KMS-11 (cell line): ENCODE results near the gene YDJC.
A peak's percentile ranks its signal among the peaks of the same experiment; 100 is the strongest.

Experiments
- H2AFZ ChIP-seq: fragments of 200-600 bp; sonication (generic); 2 replicates; pipeline ENCODE4 v1.6.1; 2016; ENCODE audit warnings: antibody characterized with exemption, mixed run types, low read depth
- H3K27ac ChIP-seq: fragments of 200-600 bp; sonication (generic); 2 replicates; pipeline ENCODE4 v1.6.1; 2016; ENCODE audit warnings: mild to moderate bottlenecking, mixed run types
- H3K27me3 ChIP-seq: fragments of 200-600 bp; sonication (generic); 2 replicates; pipeline ENCODE4 v1.6.1; 2017; ENCODE audit warnings: mild to moderate bottlenecking, low read depth, mixed run types, moderate library complexity; ENCODE audit not compliant: insufficient read depth
- H3K36me3 ChIP-seq: fragments of 200-600 bp; sonication (generic); 2 replicates; pipeline ENCODE4 v1.6.1; 2017; ENCODE audit warnings: mild to moderate bottlenecking, mixed run types; ENCODE audit not compliant: insufficient read depth
- H3K4me1 ChIP-seq: fragments of 200-600 bp; sonication (generic); 2 replicates; pipeline ENCODE4 v1.6.1; 2016; ENCODE audit warnings: mild to moderate bottlenecking, low read depth, mixed run types; ENCODE audit not compliant: poor library complexity, severe bottlenecking
- H3K4me2 ChIP-seq: fragments of 200-600 bp; sonication (generic); 2 replicates; pipeline ENCODE4 v1.7.0; 2016; ENCODE audit warnings: mild to moderate bottlenecking, mixed run types
- H3K4me3 ChIP-seq: fragments of 200-600 bp; sonication (generic); IDR thresholded peaks from 2 replicates; pipeline ENCODE4 v1.6.1; 2017; ENCODE audit warnings: low read depth, low read length, mixed read lengths; ENCODE audit not compliant: insufficient read depth
- H3K79me2 ChIP-seq: fragments of 200-600 bp; sonication (generic); 2 replicates; pipeline ENCODE4 v1.6.1; 2016; ENCODE audit warnings: low read depth, mixed run types; ENCODE audit not compliant: insufficient read depth
- H3K9ac ChIP-seq: fragments of 200-600 bp; sonication (generic); 2 replicates; pipeline ENCODE4 v1.6.1; 2016; ENCODE audit warnings: mild to moderate bottlenecking, mixed run types
- H4K20me1 ChIP-seq: fragments of 200-600 bp; sonication (generic); 2 replicates; pipeline ENCODE4 v1.6.1; 2016; ENCODE audit warnings: mild to moderate bottlenecking, mixed run types; ENCODE audit not compliant: insufficient read depth
- CTCF ChIP-seq: fragments of 200-600 bp; sonication (generic); conservative IDR thresholded peaks from 2 replicates; pipeline ENCODE4 v1.6.1; 2017; ENCODE audit warnings: low read depth, mild to moderate bottlenecking, antibody characterized with exemption, low read length, moderate library complexity, mixed read lengths

The YDJC gene

GRCh38 chr22:21632237-21632895, 2.5 kb upstream of the YDJC start, which contains the start of gene CCDC116:
Gene CCDC116, plus strand, starts transcription at chr22:21632760. Its CDS starts 422 bp downstream, at chr22:21633182.
- Histone ChIP-seq H4K20me1 (no peaks in the 10 kb centered on the region), H3K9ac (no peak within 1 kb of the TSS), H3K27ac (no peak within 1 kb of the TSS), H3K27me3 (no peaks in the 10 kb centered on the region), H3K36me3 (no peaks in the 10 kb centered on the region), H3K4me3 (no peak within 1 kb of the TSS), H3K4me2 (no peak within 1 kb of the TSS), H3K79me2 (peaks cover 21% of the 10 kb centered on the region), H2AFZ (no peak within 1 kb of the TSS), H3K4me1 (peaks cover 8% of the 10 kb centered on the region)
- no peak for TF ChIP-seq CTCF

- TF ChIP-seq CTCF, result no peak
- H2AFZ ChIP-seq, result no peak overlapping the region
- H3K9ac ChIP-seq, result no peak overlapping the region
- H3K4me3 ChIP-seq, result no peak overlapping the region
- peaks cover 30% of the 10 kb centered on the region for H3K79me2 ChIP-seq
- H4K20me1 ChIP-seq, result no peaks in the 10 kb centered on the region
- H3K36me3 ChIP-seq, result no peaks in the 10 kb centered on the region
- no peaks in the 10 kb centered on the region for H3K27me3 ChIP-seq
- no peak overlapping the region for H3K27ac ChIP-seq
- H3K4me1 ChIP-seq, result peaks cover 8% of the 10 kb centered on the region
- H3K4me2 ChIP-seq, result no peak overlapping the region
Observed at GRCh38 chr22:21631025-21631424, 1.2 kb upstream of the YDJC start.

- H3K4me1 ChIP-seq, result peaks cover 12% of the 10 kb centered on the region
- H3K27ac ChIP-seq, result peak overlapping the region; percentile 94
Observed at GRCh38 chr22:21628386-21629254, 1.2 kb downstream of the YDJC start.

More at GRCh38 chr22:21628386-21629254, 1.2 kb downstream of the YDJC start:
- Histone ChIP-seq H3K79me2 (peaks cover 33% of the 10 kb centered on the region), H3K27me3 (no peaks in the 10 kb centered on the region), H3K9ac (peak overlapping the region; percentile 98; the same call in 1 of the 2 replicates), H3K36me3 (no peaks in the 10 kb centered on the region), H4K20me1 (0 out of 2 replicates have a peak, but pooled peaks cover 3% of the 10 kb centered on the region), H3K4me3 (no peak overlapping the region), H2AFZ (peak overlapping the region; percentile 24; the same call in 1 of the 2 replicates), H3K4me2 (peak overlapping the region; percentile 86)
- TF ChIP-seq CTCF, result no peak
